GM19324 (cell line): Measurements from ENCODE around the gene TMEM163.
"Not testable (repeated sequence)": the region's sequence is repeated elsewhere in the genome, so short reads cannot be mapped to it uniquely, and the experiment has no call there.

Source experiments
- ATAC-seq: cut with Tn5 transposase; IDR thresholded peaks from one replicate; pipeline ENCODE4 v1.9.1; 2021; ENCODE audit warnings: mild to moderate bottlenecking, moderate library complexity; ENCODE audit not compliant: unreplicated experiment, low FRiP score

The TMEM163 gene

DNA sequence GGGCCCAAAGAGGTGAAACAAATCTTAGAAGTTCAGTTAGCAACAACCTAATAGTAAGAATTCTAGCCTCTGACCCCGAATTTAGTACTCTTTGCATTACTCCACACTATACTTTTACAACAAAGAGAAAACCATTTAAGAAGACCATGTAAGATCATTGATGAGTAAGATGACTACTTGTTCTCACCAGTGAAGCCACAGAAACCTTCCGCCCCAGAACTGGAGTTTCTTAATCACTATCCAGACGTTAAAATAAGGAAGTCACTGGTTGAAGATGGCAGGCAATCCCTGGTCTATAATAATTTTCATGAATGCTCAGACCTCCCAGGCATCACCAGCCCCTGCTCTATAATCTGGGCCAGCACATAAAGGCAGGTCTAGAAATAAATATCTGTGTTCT is 95.0 kb downstream of the TMEM163 start:
- ATAC-seq, result no peak

DNA sequence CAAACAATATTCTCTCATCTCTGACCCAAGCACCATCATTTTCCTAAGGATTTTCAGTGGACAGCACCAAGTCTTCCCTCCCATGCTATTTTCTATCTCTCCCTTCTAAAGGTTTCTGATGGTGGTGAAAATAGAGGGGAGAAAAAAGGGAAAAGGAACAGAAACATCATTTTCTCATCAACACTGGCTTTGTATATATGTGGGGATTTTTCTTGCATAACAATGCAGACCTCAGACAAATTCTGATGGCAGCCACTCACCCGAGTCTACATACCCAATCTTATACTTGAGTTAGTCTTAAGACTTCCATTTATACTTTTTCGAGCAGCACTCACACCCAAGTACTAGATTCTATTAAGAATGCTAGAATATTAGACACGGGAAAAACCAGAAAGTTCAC is 95.8 kb downstream of the TMEM163 start:
- ATAC-seq, result no peak

DNA sequence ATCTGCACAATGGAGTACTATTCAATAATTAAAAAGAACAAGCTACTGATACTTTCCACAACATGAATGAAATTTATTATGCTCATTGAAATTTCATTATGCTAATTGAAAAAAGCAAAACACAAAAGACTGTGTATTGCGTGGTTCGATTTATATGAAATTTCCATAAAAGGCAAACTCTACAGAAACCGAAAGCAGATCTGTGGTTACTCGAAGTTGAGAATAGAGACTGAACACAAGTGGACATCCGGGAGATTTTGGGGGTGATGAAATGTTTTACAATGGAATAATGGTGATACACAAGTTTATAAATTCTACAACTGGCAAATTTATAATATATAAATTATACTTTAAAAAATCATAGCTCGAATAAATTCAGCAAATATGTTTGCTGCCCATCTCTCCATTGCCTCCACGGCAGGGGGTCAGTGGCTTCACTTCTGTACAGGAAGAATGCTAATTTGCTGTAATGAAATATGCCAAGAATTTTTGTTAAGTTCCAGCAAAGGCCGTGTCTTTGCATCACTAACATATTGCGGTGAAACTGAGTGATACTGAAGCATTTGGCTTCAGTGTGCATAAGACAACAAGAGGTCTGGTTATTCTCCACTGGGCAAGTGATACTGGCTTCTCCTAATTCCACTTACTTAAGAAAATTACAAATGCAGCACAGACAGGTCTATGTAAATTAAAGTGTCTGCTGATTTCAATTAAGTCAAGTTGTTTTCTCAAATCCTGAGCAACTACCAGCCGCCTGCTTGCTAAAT is 96.7 kb downstream of the TMEM163 start:
- no peak for ATAC-seq

DNA sequence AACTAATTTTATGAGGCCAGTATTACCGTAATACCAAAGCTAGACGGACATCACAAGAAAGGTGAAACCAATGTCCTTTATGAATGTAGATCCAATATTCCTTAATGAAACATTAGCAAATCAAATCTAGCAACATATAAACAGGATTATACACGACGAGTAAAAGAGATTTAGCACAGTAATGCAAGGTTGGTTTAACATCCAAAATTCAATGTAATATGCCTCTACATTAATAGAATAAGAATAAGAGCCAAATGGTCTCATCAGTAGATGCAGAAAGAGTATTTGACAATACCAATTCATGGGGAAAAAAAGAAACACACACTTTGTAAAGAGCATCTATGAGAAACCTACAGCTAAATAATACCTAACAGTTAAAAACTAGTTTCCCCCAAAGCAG is 99.5 kb downstream of the TMEM163 start:
- ATAC-seq, result no peak

DNA sequence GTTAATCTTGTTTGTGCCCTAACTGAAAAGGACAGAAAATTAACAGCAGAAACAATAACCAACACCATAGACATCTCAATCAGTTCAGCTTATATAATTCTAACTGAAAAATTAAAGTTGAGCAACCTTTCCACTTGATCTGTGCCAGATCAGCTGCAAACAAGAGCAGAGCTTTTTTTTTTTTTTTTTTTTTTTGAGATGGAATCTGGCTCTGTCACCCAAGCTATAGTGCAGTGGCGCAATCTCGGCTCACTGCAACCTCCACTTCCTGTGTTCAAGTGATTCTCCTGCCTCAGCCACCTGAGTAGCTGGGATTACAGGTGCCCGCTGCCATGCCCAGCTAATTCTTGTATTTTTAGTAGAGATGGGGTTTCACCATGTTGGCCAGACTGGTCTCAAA is 103.3 kb downstream of the TMEM163 start:
- ATAC-seq, result not testable (repeated sequence)

DNA sequence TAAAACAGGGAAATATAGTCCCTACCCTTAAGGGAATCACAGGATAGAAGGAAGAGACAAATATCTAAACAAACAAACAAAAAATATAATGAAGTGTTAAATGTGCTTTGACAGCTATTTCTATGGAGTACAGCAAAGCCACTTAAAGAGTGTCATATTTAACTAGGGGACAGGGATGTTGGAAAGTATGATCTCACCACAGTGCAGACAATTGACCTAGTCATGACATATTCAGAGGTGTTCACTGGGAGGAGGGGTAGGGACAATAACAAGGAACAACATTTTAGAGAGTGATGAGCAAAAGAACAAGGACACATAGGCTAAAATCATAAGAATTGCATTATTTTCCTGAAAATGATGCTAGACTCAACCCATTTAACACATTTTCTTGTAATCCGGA is 107.5 kb downstream of the TMEM163 start:
- no peak for ATAC-seq

DNA sequence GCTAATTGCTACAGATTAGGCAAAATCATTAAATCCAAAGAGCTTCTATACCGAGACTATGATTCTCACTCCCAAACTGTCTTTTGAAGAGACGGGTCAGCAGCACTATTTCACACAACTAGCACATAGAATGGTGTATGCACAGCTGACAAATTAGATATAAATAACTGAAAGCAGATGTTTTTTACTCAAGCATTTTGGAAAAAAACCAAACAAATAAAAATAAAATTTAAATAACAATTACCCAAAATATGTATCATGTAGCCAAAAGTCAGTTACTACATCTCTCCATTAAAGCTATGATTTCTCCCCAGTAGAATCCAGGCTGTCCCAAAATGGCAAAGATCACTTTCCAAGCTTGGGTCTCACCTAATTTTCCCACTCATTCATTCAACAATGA is 107.9 kb downstream of the TMEM163 start:
- no peak for ATAC-seq

DNA sequence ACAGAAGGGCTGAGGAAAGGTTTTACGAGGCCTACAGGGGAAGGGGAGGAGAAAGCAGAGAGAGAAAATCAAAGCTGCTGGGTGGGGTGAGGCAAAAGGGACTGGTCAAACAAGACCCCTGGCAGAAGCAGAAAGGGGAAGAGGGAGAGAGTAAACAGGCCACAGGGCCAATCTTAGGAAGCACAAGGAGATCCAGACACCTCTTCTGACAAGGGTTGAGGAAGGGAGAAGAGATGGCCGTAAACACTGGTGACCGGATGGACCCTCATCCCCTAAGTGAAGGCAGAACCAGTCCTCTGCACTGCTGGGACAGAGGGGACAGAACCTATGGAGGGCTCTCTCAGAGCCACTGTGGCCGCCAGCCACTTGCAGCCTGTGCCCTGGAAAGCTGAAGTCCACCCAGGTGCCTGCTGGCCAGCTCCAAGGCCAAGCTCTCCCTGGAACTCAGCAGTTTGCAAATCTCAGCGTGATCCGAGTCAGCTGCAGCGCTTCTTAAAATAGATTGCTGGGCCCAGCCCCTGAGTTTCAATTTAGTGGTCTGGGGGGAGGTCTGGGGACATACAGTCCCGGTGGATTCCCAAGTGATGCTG is 108.8 kb downstream of the TMEM163 start:
- no peak for ATAC-seq

DNA sequence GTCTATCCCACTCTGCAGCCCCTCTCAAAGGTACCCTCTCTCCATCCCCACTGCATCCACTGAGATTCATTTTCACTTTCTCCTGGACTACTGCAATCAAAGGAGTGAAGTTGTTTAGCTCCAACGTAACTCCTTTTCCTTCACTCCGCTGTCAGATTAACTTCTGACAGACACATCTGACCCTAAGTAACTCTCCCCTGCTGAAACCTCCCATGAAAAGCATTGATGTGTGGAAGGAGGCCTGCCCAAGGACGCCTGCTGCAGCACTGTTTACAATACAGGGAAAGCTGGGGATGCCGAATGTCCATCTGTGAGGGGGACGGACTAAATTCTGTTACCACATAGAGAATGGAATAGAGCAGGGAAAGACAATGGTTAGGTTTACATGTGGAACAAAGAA is 114.8 kb downstream of the TMEM163 start:
- no peak for ATAC-seq

DNA sequence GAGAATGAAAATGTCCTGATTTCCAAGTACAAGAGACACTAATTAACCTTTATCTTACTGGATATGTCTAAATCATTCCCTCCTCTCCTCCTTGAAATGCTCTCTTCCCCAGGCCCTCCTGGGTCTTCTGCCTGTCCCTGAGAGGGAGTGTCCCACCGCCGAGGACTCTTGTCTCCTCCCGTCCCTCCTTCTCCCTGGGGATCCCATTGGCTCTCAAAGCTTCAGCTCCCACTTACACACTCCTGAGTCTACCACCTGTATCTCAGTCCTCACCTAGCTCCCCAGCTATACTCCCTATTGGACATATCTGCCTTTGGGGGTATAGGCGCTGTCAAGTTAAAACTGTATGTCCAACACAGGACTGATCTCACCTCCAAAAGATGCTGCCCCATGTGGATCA is 116.1 kb downstream of the TMEM163 start:
- ATAC-seq, result no peak

DNA sequence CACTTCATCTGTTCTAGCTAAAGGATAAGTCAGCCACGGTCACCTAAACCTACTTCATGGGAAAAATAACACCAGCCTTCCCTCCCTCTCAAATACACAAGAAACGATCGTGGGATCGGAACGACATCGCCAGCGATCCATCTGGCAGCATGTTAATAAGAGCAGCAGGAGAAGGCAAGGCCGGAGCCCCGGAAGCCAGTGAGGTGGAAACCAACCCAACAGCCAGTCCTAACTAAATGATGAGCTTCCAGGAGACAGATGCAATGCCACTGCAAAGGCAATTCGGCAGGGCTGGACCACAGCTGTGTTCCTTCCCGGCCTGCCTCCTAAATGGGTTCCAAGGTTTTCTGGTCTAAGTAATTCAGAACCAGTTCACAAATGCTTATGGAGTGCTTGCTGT is 117.5 kb downstream of the TMEM163 start:
- no peak for ATAC-seq

DNA sequence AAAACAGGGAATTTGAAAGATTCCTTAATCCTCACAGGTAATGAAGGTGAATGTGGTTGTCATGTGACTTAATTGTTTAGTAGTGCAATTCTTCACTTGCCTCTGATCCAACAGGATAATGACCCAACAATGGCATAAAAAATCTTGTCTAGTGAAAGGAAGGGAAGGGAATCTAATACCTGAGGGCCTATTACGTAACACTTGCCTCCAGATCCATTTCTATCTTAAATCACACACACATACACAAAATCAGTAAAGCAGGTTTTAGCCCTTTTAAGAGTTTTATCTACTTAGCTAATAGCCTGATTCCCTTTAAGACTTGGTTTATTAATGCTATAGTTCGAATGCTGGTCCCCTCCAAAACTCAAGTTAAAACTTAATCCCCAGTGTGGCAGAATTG is 118.6 kb downstream of the TMEM163 start:
- no peak for ATAC-seq

DNA sequence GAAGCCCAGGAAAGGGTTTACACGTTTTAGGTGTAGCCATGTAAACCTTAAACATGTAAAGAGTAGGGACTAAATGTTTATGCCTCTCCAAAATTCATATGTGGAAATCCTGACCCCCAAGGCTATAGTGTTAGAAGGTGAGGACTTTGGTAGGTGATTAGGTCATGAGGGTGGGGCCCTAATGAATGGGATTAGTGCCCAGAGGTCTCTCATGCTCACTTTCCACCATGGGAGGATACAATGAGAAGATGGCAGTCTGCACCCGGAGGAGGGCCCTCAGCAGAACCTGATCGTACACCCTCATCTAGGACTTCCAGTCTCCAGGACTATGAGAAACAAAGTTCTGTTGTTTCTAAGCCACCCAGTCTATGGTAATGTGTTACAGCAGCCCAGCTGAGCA is 119.6 kb downstream of the TMEM163 start:
- ATAC-seq, result no peak

DNA sequence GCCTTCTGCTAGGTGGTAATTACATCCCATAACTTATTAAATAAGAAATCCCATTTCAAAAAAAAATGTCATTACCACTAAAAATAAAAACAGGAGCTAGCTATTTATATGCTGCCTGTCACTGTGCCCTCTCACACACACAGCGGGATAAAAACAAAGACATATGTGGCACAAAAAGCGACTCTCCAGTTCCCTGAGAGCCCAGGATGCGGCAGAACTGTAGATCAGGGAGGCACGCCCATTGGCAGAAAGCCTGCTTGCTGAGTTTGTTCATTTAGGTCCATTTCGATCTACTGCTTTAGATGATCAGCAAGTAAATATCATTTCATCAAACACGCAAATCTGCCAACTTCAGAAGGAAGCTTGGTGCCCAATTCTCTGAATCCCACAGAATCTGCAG is 124.4 kb downstream of the TMEM163 start:
- no peak for ATAC-seq

DNA sequence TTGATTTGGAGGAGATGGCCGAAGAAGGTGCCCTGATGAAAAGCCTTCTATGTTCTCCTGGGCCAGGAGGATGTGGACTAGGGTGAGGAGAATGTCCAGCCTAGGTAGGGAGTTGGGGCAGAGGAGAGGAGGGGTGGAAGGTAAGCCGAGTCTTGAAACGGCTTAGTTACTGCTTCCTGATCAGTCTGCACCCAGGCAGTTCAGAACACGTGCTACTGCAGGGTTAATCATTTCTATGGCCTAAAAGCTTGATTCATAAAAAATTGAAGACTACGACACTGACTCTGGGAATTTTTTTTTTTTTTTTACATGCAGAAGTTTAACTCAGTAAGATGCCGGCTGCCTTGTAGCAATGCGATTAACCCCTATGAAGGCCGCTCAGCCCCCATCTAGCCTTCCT is 125.3 kb downstream of the TMEM163 start:
- ATAC-seq, result no peak

DNA sequence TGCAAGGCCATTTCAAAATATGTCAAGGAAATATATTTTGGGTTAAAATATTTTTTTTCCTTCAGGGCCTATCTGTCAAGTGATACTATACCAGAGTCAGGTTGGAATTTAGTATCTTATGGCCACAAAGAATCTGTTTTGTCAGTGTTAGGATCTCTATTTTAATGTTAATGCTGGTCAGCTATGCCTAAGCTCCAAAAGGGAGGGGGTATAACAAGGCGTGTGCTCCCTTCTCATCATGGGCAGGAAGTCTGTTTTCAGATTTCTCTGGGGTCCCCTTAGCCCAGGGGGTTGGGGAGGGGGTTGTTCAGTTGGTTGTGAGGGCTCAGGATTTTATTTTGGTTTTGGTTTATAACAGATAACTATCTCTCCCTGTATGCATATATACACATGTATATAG is 126.4 kb downstream of the TMEM163 start:
- no peak for ATAC-seq

DNA sequence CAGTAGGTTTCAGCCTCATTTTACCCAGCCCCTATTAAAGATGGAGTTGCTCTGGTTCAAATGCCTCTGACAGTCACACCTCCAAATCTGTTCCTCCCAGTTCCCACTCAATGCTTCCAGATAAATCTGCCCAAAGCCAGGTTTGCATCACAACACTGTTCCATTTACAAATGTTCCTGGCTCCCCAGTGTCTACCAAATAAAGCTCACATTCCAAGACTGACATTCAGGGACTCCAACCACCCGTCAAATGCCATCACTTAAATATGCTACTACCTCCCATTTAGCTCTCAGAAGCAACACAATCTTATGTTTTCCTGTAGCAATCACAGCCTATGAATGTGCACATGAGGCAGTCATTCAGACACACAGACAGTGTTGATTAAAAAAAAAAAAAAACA is 127.3 kb downstream of the TMEM163 start:
- no peak for ATAC-seq

DNA sequence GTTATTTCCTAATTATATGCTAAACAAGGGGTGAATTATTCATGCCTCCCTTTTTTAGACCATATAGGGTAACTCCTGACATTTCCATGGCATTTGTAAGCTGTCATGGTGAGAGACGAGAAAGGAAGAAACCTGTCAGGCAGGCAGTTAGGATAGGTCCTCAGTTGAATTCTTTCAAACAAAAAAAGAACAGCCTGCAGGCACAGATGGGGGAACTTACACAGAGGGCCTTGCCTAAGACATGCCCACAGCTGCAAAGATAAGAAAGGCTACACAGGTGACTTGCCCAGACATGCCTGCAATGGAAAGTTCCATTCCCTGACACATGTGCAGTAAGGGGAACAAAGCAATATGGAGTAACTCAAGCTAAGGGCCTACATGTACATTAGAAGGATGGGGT is 128.1 kb downstream of the TMEM163 start:
- no peak for ATAC-seq

DNA sequence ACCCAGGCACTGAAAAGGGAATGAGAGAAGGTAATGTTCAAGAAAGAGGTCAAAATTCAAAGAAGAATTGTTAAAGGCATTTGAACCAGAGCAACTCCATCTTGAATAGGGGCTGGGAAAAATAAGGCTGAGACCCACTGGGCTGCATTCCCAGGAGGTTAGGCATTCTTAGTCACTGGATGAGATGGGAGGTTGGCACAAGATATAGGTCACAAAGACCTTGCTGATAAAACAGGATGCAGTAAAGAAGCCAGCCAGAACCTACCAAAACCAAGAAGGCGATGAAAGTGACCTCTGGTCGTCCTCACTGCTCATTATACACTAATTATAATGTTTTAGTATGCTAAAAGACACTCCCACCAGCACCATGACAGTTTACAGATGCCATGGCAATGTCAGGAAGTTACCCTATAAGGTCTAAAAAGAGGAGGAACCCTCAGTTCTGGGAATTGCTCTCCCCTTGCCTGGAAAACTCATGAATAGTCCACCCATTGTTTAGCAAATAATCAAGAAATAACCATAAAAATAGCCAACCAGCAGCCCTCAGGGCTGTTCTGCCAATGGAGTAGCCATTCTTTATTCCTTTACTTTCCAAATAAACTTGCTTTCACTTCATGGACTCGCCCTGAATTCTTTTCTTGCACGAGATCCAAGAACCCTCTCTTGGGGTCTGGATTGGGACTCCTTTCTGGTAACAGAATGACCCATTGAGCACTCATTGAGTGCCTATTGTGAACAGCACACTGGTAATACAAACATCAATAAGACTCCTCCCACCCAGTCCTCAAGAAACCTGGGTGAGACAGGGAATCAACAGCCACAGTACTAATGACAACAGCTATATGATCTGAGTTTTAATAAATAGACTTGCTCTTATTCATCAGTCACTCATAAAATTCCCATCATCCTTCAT is 129.4 kb downstream of the TMEM163 start:
- ATAC-seq, result not testable (repeated sequence)

DNA sequence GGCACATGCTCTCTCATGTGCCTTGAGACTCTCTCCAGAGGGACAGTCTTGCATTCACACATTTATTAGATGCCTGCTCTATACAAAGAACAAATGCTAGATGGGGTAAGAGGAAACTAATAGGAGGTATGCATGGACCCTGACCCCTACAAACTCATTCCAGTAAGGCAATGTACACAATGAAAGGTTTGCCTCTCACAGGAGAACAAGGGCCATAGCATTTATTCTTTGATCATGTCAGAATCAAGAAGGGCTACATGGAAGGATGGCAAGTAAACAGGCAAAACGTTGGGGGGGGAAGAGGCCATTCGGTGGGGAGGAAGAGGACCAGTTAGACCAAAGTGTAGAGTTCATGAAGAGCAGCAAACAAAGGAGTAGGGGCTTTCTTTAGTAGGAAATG is 130.2 kb downstream of the TMEM163 start:
- ATAC-seq, result no peak

DNA sequence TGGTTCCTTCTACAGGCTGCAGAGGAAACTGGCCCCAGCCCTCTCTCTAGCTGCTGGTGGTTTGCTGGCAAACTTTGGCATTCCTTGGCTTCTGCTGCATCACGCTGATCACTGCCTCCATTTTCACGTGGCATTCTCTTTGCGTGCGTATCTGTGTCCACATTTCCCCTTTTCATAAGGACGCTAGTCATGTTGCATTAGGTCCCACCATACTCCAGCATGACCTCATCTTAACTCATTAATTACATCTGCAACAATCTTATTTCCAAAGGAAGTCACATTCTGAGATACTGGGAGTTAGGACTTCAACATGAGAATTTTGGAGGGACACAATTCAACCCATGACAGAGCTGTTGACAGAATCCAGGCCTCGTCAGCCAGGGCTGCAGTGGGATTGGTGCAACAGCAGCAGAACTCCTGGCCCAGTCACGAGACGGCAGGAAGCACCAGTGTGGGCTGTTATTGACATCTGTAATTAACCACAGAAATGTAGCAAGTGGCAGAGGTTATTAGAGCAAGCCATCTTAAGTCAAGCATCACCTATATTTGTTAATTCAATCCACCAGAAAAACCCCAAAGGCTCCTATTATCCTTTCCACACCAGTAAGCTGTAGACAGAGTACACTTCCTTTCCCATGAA is 132.4 kb downstream of the TMEM163 start:
- no peak for ATAC-seq
